Chondrocyte (in vitro differentiated cells): ENCODE data around the gene ARHGEF7. TPM values are rescaled to one million over a fixed set of nuclear protein-coding genes. Genes with fewer than 3 reads are reported as not detected.

Experiments
- DNase-seq: peaks from one replicate; pipeline ENCODE4 v3.0.0; 2021; ENCODE audit warnings: mixed read lengths, low spot score
- H3K27ac Mint-ChIP-seq: one replicate; pipeline ENCODE4 v1.8.0; 2021; ENCODE audit warnings: mild to moderate bottlenecking, moderate library complexity, mixed read lengths; ENCODE audit not compliant: unreplicated experiment
- H3K27me3 Mint-ChIP-seq: 2 replicates; pipeline ENCODE4 v1.8.0; 2021; ENCODE audit warnings: low read depth, mixed read lengths
- H3K36me3 Mint-ChIP-seq: 2 replicates; pipeline ENCODE4 v1.8.0; 2021; ENCODE audit warnings: low read depth, mixed read lengths
- H3K4me1 Mint-ChIP-seq: 2 replicates; pipeline ENCODE4 v1.8.0; 2021; ENCODE audit warnings: low read depth, mild to moderate bottlenecking, mixed read lengths
- H3K4me3 Mint-ChIP-seq: one replicate; pipeline ENCODE4 v1.8.0; 2021; ENCODE audit warnings: mild to moderate bottlenecking, moderate library complexity, mixed read lengths; ENCODE audit not compliant: unreplicated experiment
- H3K9me3 Mint-ChIP-seq: 2 replicates; pipeline ENCODE4 v1.8.0; 2021; ENCODE audit warnings: low read depth, mixed read lengths
- CTCF ChIP-seq: fragments of 200-600 bp; sonication (generic); IDR thresholded peaks from 2 replicates; pipeline ENCODE4 v1.5.0; 2021; ENCODE audit warnings: antibody characterized with exemption, mild to moderate bottlenecking, moderate library complexity
- total RNA-seq: library from RNA; stranded (reverse); gene quantifications from 3 replicates; pipeline ENCODE4 v1.2.1, GENCODE V29; 2021

ARHGEF7 gene
- total RNA-seq, 1 donor from 2014 or later = 137 TPM

- Mint-ChIP-seq H3K4me3 (no peak overlapping the region), H3K9me3 (no peaks in the 10 kb centered on the region), H3K27ac (no peak overlapping the region)
Measured at GRCh38 chr13:111322001-111322915, 207.1 kb downstream of the ARHGEF7 start.

GRCh38 chr13:111322916-111323331 lies 207.8 kb downstream of the ARHGEF7 start:
- Mint-ChIP-seq H3K27ac (no peak overlapping the region), H3K4me3 (no peak overlapping the region), H3K36me3 (peaks cover 18% of the 10 kb centered on the region), H3K27me3 (no peaks in the 10 kb centered on the region), H3K4me1 (no peaks in the 10 kb centered on the region), H3K9me3 (no peaks in the 10 kb centered on the region)
- TF ChIP-seq CTCF = no peak
- DNase-seq = no peak

More at GRCh38 chr13:111322001-111322915, 207.1 kb downstream of the ARHGEF7 start:
- DNase-seq = no peak
- no peak for TF ChIP-seq CTCF
- Mint-ChIP-seq H3K27me3 (no peaks in the 10 kb centered on the region), H3K36me3 (peaks cover 22% of the 10 kb centered on the region), H3K4me1 (no peaks in the 10 kb centered on the region)

GRCh38 chr13:111323549-111323948 lies 208.4 kb downstream of the ARHGEF7 start:
- H3K4me1 Mint-ChIP-seq = no peaks in the 10 kb centered on the region
- H3K4me3 Mint-ChIP-seq = no peak overlapping the region
- peaks cover 15% of the 10 kb centered on the region for H3K36me3 Mint-ChIP-seq
- no peaks in the 10 kb centered on the region for H3K27me3 Mint-ChIP-seq
- DNase-seq = no peak
- H3K9me3 Mint-ChIP-seq = no peaks in the 10 kb centered on the region
- no peak for TF ChIP-seq CTCF
- no peak overlapping the region for H3K27ac Mint-ChIP-seq

GRCh38 chr13:111323950-111324651 lies 209.0 kb downstream of the ARHGEF7 start:
- Mint-ChIP-seq H3K36me3 (peaks cover 11% of the 10 kb centered on the region), H3K9me3 (no peaks in the 10 kb centered on the region), H3K4me1 (no peaks in the 10 kb centered on the region), H3K27me3 (no peaks in the 10 kb centered on the region), H3K4me3 (no peak overlapping the region), H3K27ac (no peak overlapping the region)
- TF ChIP-seq CTCF = no peak
- no peak for DNase-seq

- peaks cover 9% of the 10 kb centered on the region for H3K36me3 Mint-ChIP-seq
- no peak for TF ChIP-seq CTCF
- H3K9me3 Mint-ChIP-seq = no peaks in the 10 kb centered on the region
- H3K4me1 Mint-ChIP-seq = no peaks in the 10 kb centered on the region
- no peak for DNase-seq
- no peak overlapping the region for H3K27ac Mint-ChIP-seq
- no peak overlapping the region for H3K4me3 Mint-ChIP-seq
- H3K27me3 Mint-ChIP-seq = no peaks in the 10 kb centered on the region
Measured at GRCh38 chr13:111324736-111325135, 209.6 kb downstream of the ARHGEF7 start.
